Prostate gland (tissue), 2 donors: Measurements from ENCODE around the gene CLIC1. TPM values are rescaled to one million over a fixed set of nuclear protein-coding genes. Genes with fewer than 3 reads are reported as not detected.

Experiments
- DNase-seq: peaks from one replicate; pipeline ENCODE4 v3.0.0-alpha.2; 2019; ENCODE audit warnings: low spot score
- H3K27ac ChIP-seq, 2 donors: fragments of 200-600 bp; sonication (generic); 2 replicates each; pipeline ENCODE4 v1.5.1; 2017 to 2019
- H3K27me3 ChIP-seq: fragments of 200-600 bp; sonication (generic); replicated peaks from 2 replicates; pipeline ENCODE4 v1.5.1; 2019; ENCODE audit not compliant: insufficient read depth
- H3K36me3 ChIP-seq, 2 donors: fragments of 200-600 bp; sonication (generic); 1 replicate in 1 of 2; 2 replicates in 1 of 2; pipeline versions ENCODE4 v1.5.1 to v1.8.1; 2017 to 2019
- H3K4me1 ChIP-seq: fragments of 200-600 bp; sonication (generic); replicated peaks from 2 replicates; pipeline ENCODE4 v1.5.1; 2019
- H3K4me3 ChIP-seq, 2 donors: fragments of 200-600 bp; sonication (generic); 2 replicates each; pipeline ENCODE4 v1.5.1; 2017 to 2019
- H3K9me3 ChIP-seq: fragments of 200-600 bp; sonication (generic); 2 replicates; pipeline ENCODE4 v1.5.1; 2017
- POLR2A ChIP-seq: fragments of 450-650 bp; IDR thresholded peaks from one replicate; pipeline ENCODE4 v1.6.1; 2016; ENCODE audit warnings: antibody characterized with exemption, mild to moderate bottlenecking
- POLR2AphosphoS5 ChIP-seq: sonication (generic); formaldehyde crosslinking; IDR thresholded peaks from one replicate; pipeline ENCODE4 v1.6.1; 2017; ENCODE audit warnings: antibody characterized with exemption
- whole genome bisulfite sequencing: methylation state at CpG from one replicate; pipeline ENCODE4 v1.1.5; 2018; 5-methylcytosine and 5-hydroxymethylcytosine counted together
- intact Hi-C: fragments of 100-400 bp; cut with DNase I; formaldehyde crosslinking; loops from one replicate; pipeline ENCODE4 v1.14.2; 2022
- total RNA-seq, 2 donors: library from RNA; depleted of rRNA; stranded (reverse); fragments of >200 nt; gene quantifications; one replicate each; pipeline ENCODE4 v1.1.0, GENCODE V29; 2016
- TF ChIP-seq, protein P1 (sequence below), 4 experiments: fragments of 200-600 bp in 2 of 4; fragments of 450-650 bp in 2 of 4; sonication (generic) in 2 of 4; IDR thresholded peaks; 1 replicate in 3 of 4; 2 replicates in 1 of 4; pipeline ENCODE4 v1.5.1; 2016 to 2019; ENCODE audit warnings: antibody characterized with exemption in 4 of 4, mild to moderate bottlenecking in 2 of 4, moderate library complexity in 2 of 4

Gene CLIC1
- total RNA-seq: 100 to 1,000 TPM; 224 to 331 TPM

- H3K27ac ChIP-seq: peak within 1 kb of the TSS; percentile 94 to 98
- peak within 1 kb of the TSS; percentile 61 to 78 for H3K4me3 ChIP-seq
- peak; percentile 87 for DNase-seq
- H3K9me3 ChIP-seq: no peaks in the 10 kb centered on the region
- no peaks in the 10 kb centered on the region for H3K27me3 ChIP-seq
- WGBS: 0% methylated on average over 24 of the region's 24 CpGs
- H3K36me3 ChIP-seq: peaks cover 4 to 14% of the 10 kb centered on the region in 2 donors
- intact Hi-C loops: loop anchor here (5.0 kb wide), 1 partner anchor 86 kb away; no protein-coding TSS in a partner anchor
- TF ChIP-seq POLR2A (peak; percentile 97), POLR2AphosphoS5 (peak; percentile 97)
- TF ChIP-seq, protein P1, sequence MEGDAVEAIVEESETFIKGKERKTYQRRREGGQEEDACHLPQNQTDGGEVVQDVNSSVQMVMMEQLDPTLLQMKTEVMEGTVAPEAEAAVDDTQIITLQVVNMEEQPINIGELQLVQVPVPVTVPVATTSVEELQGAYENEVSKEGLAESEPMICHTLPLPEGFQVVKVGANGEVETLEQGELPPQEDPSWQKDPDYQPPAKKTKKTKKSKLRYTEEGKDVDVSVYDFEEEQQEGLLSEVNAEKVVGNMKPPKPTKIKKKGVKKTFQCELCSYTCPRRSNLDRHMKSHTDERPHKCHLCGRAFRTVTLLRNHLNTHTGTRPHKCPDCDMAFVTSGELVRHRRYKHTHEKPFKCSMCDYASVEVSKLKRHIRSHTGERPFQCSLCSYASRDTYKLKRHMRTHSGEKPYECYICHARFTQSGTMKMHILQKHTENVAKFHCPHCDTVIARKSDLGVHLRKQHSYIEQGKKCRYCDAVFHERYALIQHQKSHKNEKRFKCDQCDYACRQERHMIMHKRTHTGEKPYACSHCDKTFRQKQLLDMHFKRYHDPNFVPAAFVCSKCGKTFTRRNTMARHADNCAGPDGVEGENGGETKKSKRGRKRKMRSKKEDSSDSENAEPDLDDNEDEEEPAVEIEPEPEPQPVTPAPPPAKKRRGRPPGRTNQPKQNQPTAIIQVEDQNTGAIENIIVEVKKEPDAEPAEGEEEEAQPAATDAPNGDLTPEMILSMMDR (IDR thresholded peaks at IDR 0.05): no peak
- peaks cover 17% of the 10 kb centered on the region for H3K4me1 ChIP-seq
These were observed at the start of gene CLIC1 for GRCh38 chr6:31736021-31736767. Gene CLIC1, minus strand, starts transcription at chr6:31736530. Its CDS starts 230 bp downstream, at chr6:31736300.

DNA sequence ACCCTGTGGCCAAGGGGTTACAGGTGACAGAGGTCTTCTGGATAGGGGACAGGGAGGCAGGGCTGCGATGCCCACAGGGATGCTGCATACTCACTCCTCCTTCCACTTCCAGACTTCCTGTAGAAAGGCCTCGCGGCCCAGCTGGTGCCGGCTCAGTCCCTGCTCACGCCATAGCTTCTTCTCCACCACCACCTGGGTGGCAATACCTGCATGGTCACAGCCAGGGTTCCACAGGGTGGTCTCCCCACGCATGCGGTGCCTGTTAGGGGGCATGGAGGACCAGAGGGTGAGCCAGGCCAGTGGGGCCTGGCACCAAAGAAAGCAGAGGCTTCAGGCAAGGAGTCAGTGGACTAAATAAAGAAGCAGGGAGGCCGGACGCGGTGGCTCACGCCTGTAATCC is 49.1 kb upstream of the CLIC1 start:
- H3K4me3 ChIP-seq: no peak overlapping the region
- no peak for DNase-seq
- intact Hi-C loops: no loop called here
- no peaks in the 10 kb centered on the region for H3K27me3 ChIP-seq
- TF ChIP-seq, protein P1 (IDR thresholded peaks at IDR 0.05): no peak
- no peak for TF ChIP-seq POLR2A
- TF ChIP-seq POLR2AphosphoS5: no peak
- no peak overlapping the region for H3K27ac ChIP-seq
- H3K9me3 ChIP-seq: no peaks in the 10 kb centered on the region
- 95% methylated on average over 11 of the region's 11 CpGs for WGBS
- H3K36me3 ChIP-seq: peaks cover 5 to 16% of the 10 kb centered on the region in 2 donors
- no peaks in the 10 kb centered on the region for H3K4me1 ChIP-seq

GRCh38 chr6:31784098-31784925 is 48.0 kb upstream of the CLIC1 start:
- Histone ChIP-seq H3K36me3 (peaks cover 5 to 24% of the 10 kb centered on the region in 2 donors), H3K4me3 (no peak overlapping the region), H3K27ac (no peak overlapping the region), H3K4me1 (no peaks in the 10 kb centered on the region), H3K9me3 (no peaks in the 10 kb centered on the region), H3K27me3 (no peaks in the 10 kb centered on the region)
- intact Hi-C loops: no loop called here
- TF ChIP-seq, protein P1 (IDR thresholded peaks at IDR 0.05): no peak
- TF ChIP-seq POLR2AphosphoS5 (no peak), POLR2A (no peak)
- DNase-seq: no peak
- WGBS: 91% methylated on average over 15 of the region's 15 CpGs

- no peak overlapping the region for H3K4me3 ChIP-seq
- no peak for DNase-seq
- H3K4me1 ChIP-seq: no peaks in the 10 kb centered on the region
- H3K27me3 ChIP-seq: no peaks in the 10 kb centered on the region
- intact Hi-C loops: no loop called here
- no peak overlapping the region for H3K27ac ChIP-seq
- peaks cover 5 to 24% of the 10 kb centered on the region in 2 donors for H3K36me3 ChIP-seq
- 88% methylated on average over 30 of the region's 32 CpGs for WGBS
- no peaks in the 10 kb centered on the region for H3K9me3 ChIP-seq
- TF ChIP-seq POLR2AphosphoS5: no peak
- TF ChIP-seq, protein P1 (IDR thresholded peaks at IDR 0.05): no peak
- no peak for TF ChIP-seq POLR2A
These were observed 46.0 kb upstream of the CLIC1 start for GRCh38 chr6:31782126-31782855.
